Coronary artery (tissue), 2 donors: ENCODE measurements around the gene GRIA1.

ENCODE experiments used
- DNase-seq: peaks from one replicate; pipeline ENCODE4 v3.0.0-alpha.2; 2017; ENCODE audit warnings: low spot score
- H3K27ac ChIP-seq, 2 donors: fragments of 200-600 bp; sonication (generic); one replicate each; pipeline ENCODE4 v1.5.1; 2016 to 2019
- H3K4me3 ChIP-seq: fragments of 200-600 bp; sonication (generic); 2 replicates; pipeline ENCODE4 v1.5.1; 2016; ENCODE audit warnings: mild to moderate bottlenecking, moderate library complexity
- TF ChIP-seq, protein P1 (sequence below): fragments of 200-600 bp; sonication (generic); IDR thresholded peaks from one replicate; pipeline ENCODE4 v1.5.1; 2019; ENCODE audit warnings: antibody characterized with exemption

Gene GRIA1

GRCh38 chr5:153490118-153491037, at the start of gene GRIA1:
GRIA1 (plus strand) TSS chr5:153490670.
- no peak within 1 kb of the TSS for H3K27ac ChIP-seq
- TF ChIP-seq, protein P1, sequence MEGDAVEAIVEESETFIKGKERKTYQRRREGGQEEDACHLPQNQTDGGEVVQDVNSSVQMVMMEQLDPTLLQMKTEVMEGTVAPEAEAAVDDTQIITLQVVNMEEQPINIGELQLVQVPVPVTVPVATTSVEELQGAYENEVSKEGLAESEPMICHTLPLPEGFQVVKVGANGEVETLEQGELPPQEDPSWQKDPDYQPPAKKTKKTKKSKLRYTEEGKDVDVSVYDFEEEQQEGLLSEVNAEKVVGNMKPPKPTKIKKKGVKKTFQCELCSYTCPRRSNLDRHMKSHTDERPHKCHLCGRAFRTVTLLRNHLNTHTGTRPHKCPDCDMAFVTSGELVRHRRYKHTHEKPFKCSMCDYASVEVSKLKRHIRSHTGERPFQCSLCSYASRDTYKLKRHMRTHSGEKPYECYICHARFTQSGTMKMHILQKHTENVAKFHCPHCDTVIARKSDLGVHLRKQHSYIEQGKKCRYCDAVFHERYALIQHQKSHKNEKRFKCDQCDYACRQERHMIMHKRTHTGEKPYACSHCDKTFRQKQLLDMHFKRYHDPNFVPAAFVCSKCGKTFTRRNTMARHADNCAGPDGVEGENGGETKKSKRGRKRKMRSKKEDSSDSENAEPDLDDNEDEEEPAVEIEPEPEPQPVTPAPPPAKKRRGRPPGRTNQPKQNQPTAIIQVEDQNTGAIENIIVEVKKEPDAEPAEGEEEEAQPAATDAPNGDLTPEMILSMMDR: no peak
- H3K4me3 ChIP-seq: peak within 1 kb of the TSS; percentile 66
- DNase-seq: no peak

DNA sequence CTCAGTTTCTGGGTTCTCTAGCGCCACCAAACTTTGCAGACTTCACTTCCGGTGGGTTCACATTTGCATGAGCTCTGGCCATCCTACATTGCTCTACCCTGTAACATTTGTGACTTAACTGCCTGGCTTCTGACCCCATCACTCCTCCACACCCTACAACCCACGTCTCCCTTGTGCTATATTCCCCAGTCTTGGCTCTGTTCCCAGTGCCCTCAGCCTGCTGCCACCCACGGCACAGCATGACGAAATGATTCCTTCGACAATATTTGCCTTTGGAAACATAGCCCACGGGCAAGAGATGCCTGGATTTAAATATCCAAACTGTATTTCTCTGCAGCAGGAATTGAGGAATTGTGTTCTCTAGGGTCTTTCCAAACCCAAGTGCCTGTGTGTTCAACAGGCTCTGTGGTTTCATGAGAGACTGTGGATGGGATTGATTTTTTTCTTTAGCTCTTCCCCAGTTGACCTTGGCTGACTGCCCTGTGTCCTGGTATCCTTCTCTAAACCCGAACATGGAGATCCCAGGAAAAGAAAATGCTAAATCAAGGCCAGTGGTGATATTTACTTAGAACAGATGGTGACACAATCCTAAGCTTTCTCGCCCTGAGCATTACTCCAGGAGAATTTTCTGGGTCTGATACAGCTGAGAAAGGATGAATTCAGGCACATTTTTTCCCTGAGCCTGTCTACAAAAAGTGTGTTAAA, 44.4 kb upstream of the GRIA1 start:
- TF ChIP-seq, protein P1: no peak
- no peak for DNase-seq
- Histone ChIP-seq H3K27ac (peak overlapping the region; percentile 47 to 73), H3K4me3 (peak overlapping the region; percentile 54)

DNA sequence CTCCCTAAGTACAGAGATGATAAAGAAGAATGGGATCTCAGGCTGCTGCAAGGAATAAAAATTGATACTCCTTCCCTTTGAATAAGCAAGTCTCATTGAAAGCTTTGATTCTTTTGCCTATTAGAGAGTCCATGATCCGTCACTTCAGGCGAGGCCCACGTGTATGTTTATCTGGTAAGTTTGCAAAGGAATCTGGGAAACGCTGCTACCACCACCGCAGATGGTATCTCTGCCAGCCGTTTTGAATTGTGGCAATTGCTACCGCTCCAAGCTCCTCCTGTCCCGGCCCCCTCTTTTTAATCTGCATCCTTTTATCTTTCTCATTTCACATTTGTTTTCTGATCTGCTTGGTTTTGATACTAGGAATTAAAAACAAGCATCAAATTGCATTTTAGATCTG, 42.9 kb upstream of the GRIA1 start:
- TF ChIP-seq, protein P1: no peak
- Histone ChIP-seq H3K4me3 (no peak overlapping the region), H3K27ac (no peak overlapping the region)
- DNase-seq: no peak

DNA sequence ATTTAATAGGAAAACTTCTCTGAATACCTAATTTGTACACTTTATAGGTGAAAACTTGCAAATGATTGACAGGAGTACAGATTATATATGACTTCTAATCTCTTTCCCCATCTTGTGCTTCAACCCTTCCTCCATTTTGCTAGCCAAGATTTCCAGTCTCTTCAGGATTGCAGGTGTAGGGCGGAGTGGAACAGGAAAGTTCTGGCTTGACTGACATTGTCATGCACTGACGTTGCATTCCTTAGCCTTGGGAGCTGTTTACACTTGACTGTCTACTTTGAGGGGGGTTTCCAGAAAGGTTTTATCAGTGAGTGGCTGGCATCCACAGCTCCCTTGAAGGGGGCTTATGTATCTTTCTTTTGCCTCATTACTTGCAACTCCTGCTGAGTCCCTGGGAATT, 34.1 kb upstream of the GRIA1 start:
- TF ChIP-seq, protein P1: no peak
- DNase-seq: no peak
- no peak overlapping the region for H3K27ac ChIP-seq
- no peak overlapping the region for H3K4me3 ChIP-seq

GRCh38 chr5:153456993-153457392, 33.5 kb upstream of the GRIA1 start:
- H3K27ac ChIP-seq: no peak overlapping the region
- TF ChIP-seq, protein P1: no peak
- DNase-seq: no peak
- H3K4me3 ChIP-seq: no peak overlapping the region

GRCh38 chr5:153458268-153458667, 32.2 kb upstream of the GRIA1 start:
- DNase-seq: no peak
- Histone ChIP-seq H3K27ac (no peak overlapping the region), H3K4me3 (no peak overlapping the region)
- TF ChIP-seq, protein P1: no peak
